GM12878 (cell line): ENCODE data around the gene RBM26. TPM values are rescaled to one million over a fixed set of nuclear protein-coding genes. Genes with fewer than 3 reads are reported as not detected.

Source experiments
- ASH2L ChIP-seq: fragments of 300-600, 200-600 bp; sonication (generic); IDR thresholded peaks from 2 replicates; pipeline ENCODE4 v1.6.1; 2017; ENCODE audit warnings: low read depth, mild to moderate bottlenecking, borderline replicate concordance
- BACH1 ChIP-seq: fragments of 450-650 bp; IDR thresholded peaks from 2 replicates; pipeline ENCODE4 v1.6.1; 2017; ENCODE audit warnings: mild to moderate bottlenecking, borderline replicate concordance
- BHLHE40 ChIP-seq, 2 experiments: fragments of 450-650 bp in 1 of 2; IDR thresholded peaks; 2 replicates each; pipeline ENCODE4 v1.6.1; 2011 to 2017; ENCODE audit warnings: low read depth in 2 of 2, borderline replicate concordance in 1 of 2, improper control_type of control experiment in 1 of 2, low read length in 1 of 2, mild to moderate bottlenecking in 1 of 2
- CBFB ChIP-seq: IDR thresholded peaks from 2 replicates; pipeline ENCODE4 v1.6.1; 2016; ENCODE audit warnings: antibody characterized with exemption, low read depth
- CREB1 ChIP-seq: IDR thresholded peaks from 2 replicates; pipeline ENCODE4 v1.6.1; 2012; ENCODE audit warnings: low read depth, mild to moderate bottlenecking, inconsistent platforms
- ESRRA ChIP-seq: IDR thresholded peaks from 2 replicates; pipeline ENCODE4 v1.6.1; 2012; ENCODE audit warnings: mild to moderate bottlenecking, low read length, improper control_type of control experiment
- HDAC6 ChIP-seq: fragments of 200-600 bp; sonication (generic); IDR thresholded peaks from one replicate; pipeline ENCODE4 v1.8.0; 2017; ENCODE audit warnings: antibody characterized with exemption; ENCODE audit not compliant: unreplicated experiment
- IRF4 ChIP-seq: IDR thresholded peaks from 2 replicates; pipeline ENCODE4 v1.6.1; 2011; ENCODE audit warnings: low read depth, low read length
- IRF5 ChIP-seq: fragments of 450-650 bp; IDR thresholded peaks from 2 replicates; pipeline ENCODE4 v1.6.1; 2017; ENCODE audit warnings: borderline replicate concordance
- MEF2B ChIP-seq: fragments of 450-650 bp; IDR thresholded peaks from 2 replicates; pipeline ENCODE4 v1.6.1; 2018; ENCODE audit warnings: mild to moderate bottlenecking, moderate library complexity; ENCODE audit not compliant: partially characterized antibody, poor library complexity, severe bottlenecking
- MXI1 ChIP-seq: fragments of 150-350 bp; IDR thresholded peaks from 2 replicates; pipeline ENCODE4 v1.6.1; 2011; ENCODE audit warnings: low read depth, mild to moderate bottlenecking, inconsistent platforms, low read length, improper control_type of control experiment
- MYC ChIP-seq: IDR thresholded peaks from 2 replicates; pipeline ENCODE4 v1.6.1; 2011; ENCODE audit warnings: mild to moderate bottlenecking, low read length, moderate library complexity, inconsistent platforms; ENCODE audit not compliant: insufficient read depth, insufficient replicate concordance, insufficient read length, severe bottlenecking
- NRF1 ChIP-seq: conservative IDR thresholded peaks from 2 replicates; pipeline ENCODE4 v1.6.1; 2011; ENCODE audit warnings: mild to moderate bottlenecking, low read depth, low read length, improper control_type of control experiment
- PKNOX1 ChIP-seq: fragments of 450-650 bp; IDR thresholded peaks from 2 replicates; pipeline ENCODE4 v1.6.1; 2016; ENCODE audit warnings: mild to moderate bottlenecking
- POLR2AphosphoS5 ChIP-seq: IDR thresholded peaks from 2 replicates; pipeline ENCODE4 v1.6.1; 2011; ENCODE audit warnings: mild to moderate bottlenecking, low read length, inconsistent platforms
- POU2F2 ChIP-seq: IDR thresholded peaks from 3 replicates; pipeline ENCODE4 v1.6.1; 2011; ENCODE audit warnings: low read depth, mild to moderate bottlenecking, low read length, borderline replicate concordance
- RB1 ChIP-seq: fragments of 450-650 bp; formaldehyde crosslinking; IDR thresholded peaks from 2 replicates; pipeline ENCODE4 v1.6.1; 2017; ENCODE audit warnings: mild to moderate bottlenecking, borderline replicate concordance
- SIX5 ChIP-seq: IDR thresholded peaks from 2 replicates; pipeline ENCODE4 v1.6.1; 2011; ENCODE audit warnings: mild to moderate bottlenecking, low read depth, low read length, moderate library complexity; ENCODE audit not compliant: severe bottlenecking
- YY1 ChIP-seq: IDR thresholded peaks from 2 replicates; pipeline ENCODE4 v1.6.1; 2011; ENCODE audit warnings: low read depth, mild to moderate bottlenecking, low read length
- polyA plus RNA-seq, 11 experiments: library from polyadenylated mRNA; depleted of rRNA in 4 of 11; unstranded in 6 of 11; stranded (reverse) in 5 of 11; fragments of >200 nt; fragmentation: Nextera tagmentation in 4 of 11; fragmentation: Illumina TruSeq in 1 of 11; extraction: Ambion mirVana in 4 of 11; extraction: Trizol in 1 of 11; gene quantifications; 1 replicate in 1 of 11; 2 replicates in 10 of 11; pipeline versions ENCODE4 v1.2.1 to v1.2.3, GENCODE V29; 2011 to 2016; ENCODE audit warnings: inconsistent platforms in 2 of 11, missing spikeins in 2 of 11, low read depth in 1 of 11
- total RNA-seq, 4 experiments: library from RNA; depleted of rRNA in 3 of 4; stranded (reverse); fragments of >200 nt in 3 of 4; fragmentation: Illumina TruSeq in 1 of 4; extraction: Trizol in 1 of 4; gene quantifications; 2 replicates each; pipeline versions ENCODE4 v1.2.1 to v1.2.3, GENCODE V29; 2013 to 2021
- TF ChIP-seq, protein P1 (sequence below): fragments of 450-650 bp; IDR thresholded peaks from 2 replicates; pipeline ENCODE4 v1.6.1; 2017; ENCODE audit warnings: low read depth, mild to moderate bottlenecking, moderate library complexity
- TF ChIP-seq, protein P2 (sequence below): fragments of 450-650 bp; IDR thresholded peaks from 2 replicates; pipeline ENCODE4 v1.6.1; 2016; ENCODE audit warnings: mild to moderate bottlenecking, moderate library complexity, borderline replicate concordance

RBM26 gene
- total and polyA plus RNA-seq, 10 of the 15 experiments (the other 5 are each of a cell fraction or from before 2014, with no cell fraction given): 17.6 to 71.3 (median 38.9) TPM

DNA sequence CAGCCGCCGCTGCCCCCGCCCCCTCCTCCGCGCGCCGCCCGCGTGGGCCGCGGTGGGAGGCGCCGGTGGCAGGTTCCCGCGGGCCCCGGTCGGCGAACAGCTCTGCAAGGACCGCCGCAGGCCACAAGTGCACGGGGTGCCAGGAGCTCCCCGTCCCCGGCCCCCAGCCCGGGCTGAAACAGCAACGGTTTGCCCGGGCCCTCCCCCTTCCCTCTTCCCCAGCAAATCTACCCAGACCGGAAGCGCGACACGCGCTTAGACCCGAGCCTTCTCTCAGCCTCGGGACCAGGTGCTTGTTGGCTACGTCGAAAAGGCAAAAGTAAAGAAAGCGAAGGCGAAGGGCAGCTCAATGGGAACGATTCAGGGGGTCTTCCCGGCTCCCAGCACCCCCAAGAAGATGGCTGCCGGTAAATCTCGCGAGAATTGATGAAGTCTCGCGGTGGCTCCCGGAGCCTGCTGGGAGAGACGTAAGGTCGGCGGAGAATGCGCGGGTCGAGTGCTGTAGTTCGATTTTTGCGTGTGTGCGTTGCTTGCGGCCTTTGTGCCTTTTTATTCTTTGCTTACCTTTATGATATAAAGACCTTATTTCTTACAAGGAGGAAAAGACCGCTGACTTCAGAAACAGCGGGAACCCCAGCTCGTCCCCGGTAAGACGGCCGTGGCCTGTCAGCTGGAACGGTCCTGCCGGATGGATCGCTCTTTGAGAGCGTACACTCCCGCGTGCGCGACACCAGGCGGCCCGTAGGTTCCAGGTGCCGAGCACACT, at the start of gene RBM26 (continued):
- TF ChIP-seq, protein P1, sequence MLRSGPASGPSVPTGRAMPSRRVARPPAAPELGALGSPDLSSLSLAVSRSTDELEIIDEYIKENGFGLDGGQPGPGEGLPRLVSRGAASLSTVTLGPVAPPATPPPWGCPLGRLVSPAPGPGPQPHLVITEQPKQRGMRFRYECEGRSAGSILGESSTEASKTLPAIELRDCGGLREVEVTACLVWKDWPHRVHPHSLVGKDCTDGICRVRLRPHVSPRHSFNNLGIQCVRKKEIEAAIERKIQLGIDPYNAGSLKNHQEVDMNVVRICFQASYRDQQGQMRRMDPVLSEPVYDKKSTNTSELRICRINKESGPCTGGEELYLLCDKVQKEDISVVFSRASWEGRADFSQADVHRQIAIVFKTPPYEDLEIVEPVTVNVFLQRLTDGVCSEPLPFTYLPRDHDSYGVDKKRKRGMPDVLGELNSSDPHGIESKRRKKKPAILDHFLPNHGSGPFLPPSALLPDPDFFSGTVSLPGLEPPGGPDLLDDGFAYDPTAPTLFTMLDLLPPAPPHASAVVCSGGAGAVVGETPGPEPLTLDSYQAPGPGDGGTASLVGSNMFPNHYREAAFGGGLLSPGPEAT: peak; percentile 52; the same call in 1 of the 2 replicates
- peak; percentile 68; the same call in 2 of the 3 replicates for TF ChIP-seq POU2F2
- no peak for TF ChIP-seq NRF1
- TF ChIP-seq POLR2AphosphoS5: peak; percentile 93
- TF ChIP-seq CREB1: peak; percentile 60
- peak; percentile 83 for TF ChIP-seq MXI1
- TF ChIP-seq PKNOX1: peak; percentile 66
- TF ChIP-seq ESRRA: peak; percentile 1; the same call in 1 of the 2 replicates
- TF ChIP-seq CBFB: peak; percentile 94
- peak; percentile 90 for TF ChIP-seq IRF5
- peak; percentile 12 to 47; a peak in 1 of 4 replicates for TF ChIP-seq BHLHE40 (IDR thresholded peaks at IDR 0.05; ENCODE audit: borderline replicate concordance in 1 of 2, low read depth in 2 of 2, low read length in 1 of 2)
- TF ChIP-seq MYC: peak; percentile 19
- TF ChIP-seq YY1: peak; percentile 97
- TF ChIP-seq, protein P2, sequence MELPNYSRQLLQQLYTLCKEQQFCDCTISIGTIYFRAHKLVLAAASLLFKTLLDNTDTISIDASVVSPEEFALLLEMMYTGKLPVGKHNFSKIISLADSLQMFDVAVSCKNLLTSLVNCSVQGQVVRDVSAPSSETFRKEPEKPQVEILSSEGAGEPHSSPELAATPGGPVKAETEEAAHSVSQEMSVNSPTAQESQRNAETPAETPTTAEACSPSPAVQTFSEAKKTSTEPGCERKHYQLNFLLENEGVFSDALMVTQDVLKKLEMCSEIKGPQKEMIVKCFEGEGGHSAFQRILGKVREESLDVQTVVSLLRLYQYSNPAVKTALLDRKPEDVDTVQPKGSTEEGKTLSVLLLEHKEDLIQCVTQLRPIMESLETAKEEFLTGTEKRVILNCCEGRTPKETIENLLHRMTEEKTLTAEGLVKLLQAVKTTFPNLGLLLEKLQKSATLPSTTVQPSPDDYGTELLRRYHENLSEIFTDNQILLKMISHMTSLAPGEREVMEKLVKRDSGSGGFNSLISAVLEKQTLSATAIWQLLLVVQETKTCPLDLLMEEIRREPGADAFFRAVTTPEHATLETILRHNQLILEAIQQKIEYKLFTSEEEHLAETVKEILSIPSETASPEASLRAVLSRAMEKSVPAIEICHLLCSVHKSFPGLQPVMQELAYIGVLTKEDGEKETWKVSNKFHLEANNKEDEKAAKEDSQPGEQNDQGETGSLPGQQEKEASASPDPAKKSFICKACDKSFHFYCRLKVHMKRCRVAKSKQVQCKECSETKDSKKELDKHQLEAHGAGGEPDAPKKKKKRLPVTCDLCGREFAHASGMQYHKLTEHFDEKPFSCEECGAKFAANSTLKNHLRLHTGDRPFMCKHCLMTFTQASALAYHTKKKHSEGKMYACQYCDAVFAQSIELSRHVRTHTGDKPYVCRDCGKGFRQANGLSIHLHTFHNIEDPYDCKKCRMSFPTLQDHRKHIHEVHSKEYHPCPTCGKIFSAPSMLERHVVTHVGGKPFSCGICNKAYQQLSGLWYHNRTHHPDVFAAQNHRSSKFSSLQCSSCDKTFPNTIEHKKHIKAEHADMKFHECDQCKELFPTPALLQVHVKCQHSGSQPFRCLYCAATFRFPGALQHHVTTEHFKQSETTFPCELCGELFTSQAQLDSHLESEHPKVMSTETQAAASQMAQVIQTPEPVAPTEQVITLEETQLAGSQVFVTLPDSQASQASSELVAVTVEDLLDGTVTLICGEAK: peak; percentile 50; the same call in 1 of the 2 replicates
- no peak for TF ChIP-seq RB1
- peak; percentile 55; the same call in 1 of the 2 replicates for TF ChIP-seq BACH1
- peak; percentile 90; the same call in 1 of the 2 replicates for TF ChIP-seq ASH2L
- TF ChIP-seq IRF4: peak; percentile 26; the same call in 1 of the 2 replicates
- no peak for TF ChIP-seq HDAC6
- TF ChIP-seq SIX5: no peak
- peak; percentile 53 for TF ChIP-seq MEF2B
